Smooth muscle cell (in vitro differentiated cells): Measurements from ENCODE around the gene SPATA2L. TPM values are rescaled to one million over a fixed set of nuclear protein-coding genes. Genes with fewer than 3 reads are reported as not detected.
"Not testable (repeated sequence)": the region's sequence is repeated elsewhere in the genome, so short reads cannot be mapped to it uniquely, and the experiment has no call there.

Source experiments
- DNase-seq: peaks from one replicate; lab custom pipeline; 2025; ENCODE audit not compliant: unreplicated experiment; lab: John Stamatoyannopoulos, UW
- H2AFZ ChIP-seq: fragments of 200-600 bp; sonication (generic); 2 replicates; pipeline ENCODE4 v1.6.0; 2016; ENCODE audit warnings: antibody characterized with exemption, low read depth, mild to moderate bottlenecking
- H3F3A ChIP-seq: fragments of 200-600 bp; sonication (generic); 2 replicates; pipeline ENCODE4 v1.6.0; 2017; ENCODE audit warnings: antibody characterized with exemption, low read depth
- H3K27ac ChIP-seq: fragments of 200-600 bp; sonication (generic); 2 replicates; pipeline ENCODE4 v1.5.1; 2016; ENCODE audit warnings: low read depth, mild to moderate bottlenecking
- H3K27me3 ChIP-seq: fragments of 200-600 bp; sonication (generic); 2 replicates; pipeline ENCODE4 v1.6.1; 2016; ENCODE audit warnings: low read depth, mild to moderate bottlenecking
- H3K36me3 ChIP-seq: fragments of 200-600 bp; sonication (generic); 2 replicates; pipeline ENCODE4 v1.5.1; 2016; ENCODE audit warnings: low read depth
- H3K4me1 ChIP-seq: fragments of 200-600 bp; sonication (generic); 2 replicates; pipeline ENCODE4 v1.5.1; 2016; ENCODE audit warnings: low read depth
- H3K4me2 ChIP-seq: fragments of 200-600 bp; sonication (generic); 2 replicates; pipeline ENCODE4 v1.6.0; 2016; ENCODE audit warnings: mild to moderate bottlenecking
- H3K4me3 ChIP-seq: fragments of 200-600 bp; sonication (generic); 2 replicates; pipeline ENCODE4 v1.5.1; 2016; ENCODE audit warnings: mild to moderate bottlenecking
- H3K79me2 ChIP-seq: fragments of 200-600 bp; sonication (generic); 2 replicates; pipeline ENCODE4 v1.6.0; 2016; ENCODE audit warnings: low read depth, mild to moderate bottlenecking
- H3K9ac ChIP-seq: fragments of 200-600 bp; sonication (generic); 2 replicates; pipeline ENCODE4 v1.6.0; 2016; ENCODE audit warnings: low read depth
- H3K9me3 ChIP-seq: fragments of 200-600 bp; sonication (generic); replicated peaks from 2 replicates; pipeline ENCODE4 v1.5.1; 2016; ENCODE audit warnings: low read depth
- H4K20me1 ChIP-seq: fragments of 200-600 bp; sonication (generic); 2 replicates; pipeline ENCODE4 v1.6.0; 2016; ENCODE audit warnings: low read depth
- CTCF ChIP-seq: fragments of 200-600 bp; sonication (generic); IDR thresholded peaks from 2 replicates; pipeline ENCODE4 v1.5.1; 2017; ENCODE audit warnings: borderline replicate concordance, mild to moderate bottlenecking, antibody characterized with exemption; ENCODE audit not compliant: insufficient read depth, poor library complexity, severe bottlenecking
- WGBS: methylation state at CpG from one replicate; pipeline ENCODE4 v1.1.7; 2016; ENCODE audit warnings: low lambda C conversion rate; 5-methylcytosine and 5-hydroxymethylcytosine counted together
- polyA plus RNA-seq: library from polyadenylated mRNA; unstranded; fragments of >200 nt; fragmentation: Nextera tagmentation; extraction: Ambion mirVana; gene quantifications from 2 replicates; pipeline ENCODE4 v1.2.1, GENCODE V29; 2016
- total RNA-seq: library from RNA; depleted of rRNA; stranded (reverse); fragments of >200 nt; gene quantifications from 2 replicates; pipeline ENCODE4 v1.2.3, GENCODE V29; 2014

The SPATA2L gene
- total and polyA plus RNA-seq, 2 experiments from 2014 or later, result 7.8 to 14.1 TPM

GRCh38 chr16:89693289-89693731 is 8.2 kb downstream of the SPATA2L start:
- 98% methylated on average over 11 of the region's 11 CpGs for WGBS
- no peak for TF ChIP-seq CTCF
- Histone ChIP-seq H4K20me1 (no peaks in the 10 kb centered on the region), H3K4me2 (no peak overlapping the region), H3K9me3 (no peaks in the 10 kb centered on the region), H3K9ac (no peak overlapping the region), H3F3A (no peaks in the 10 kb centered on the region), H3K79me2 (peaks cover 11% of the 10 kb centered on the region), H2AFZ (no peak overlapping the region), H3K4me1 (no peaks in the 10 kb centered on the region), H3K36me3 (no peaks in the 10 kb centered on the region), H3K27ac (no peak overlapping the region), H3K4me3 (no peak overlapping the region), H3K27me3 (no peaks in the 10 kb centered on the region)
- no peak for DNase-seq

- Histone ChIP-seq H4K20me1 (no peaks in the 10 kb centered on the region), H2AFZ (no peak overlapping the region), H3K4me1 (peaks cover 7% of the 10 kb centered on the region), H3K27me3 (no peaks in the 10 kb centered on the region), H3K9me3 (no peaks in the 10 kb centered on the region), H3K27ac (no peak overlapping the region), H3K4me2 (no peak overlapping the region), H3K79me2 (peaks cover 19% of the 10 kb centered on the region), H3K4me3 (no peak overlapping the region), H3F3A (no peaks in the 10 kb centered on the region), H3K36me3 (no peaks in the 10 kb centered on the region), H3K9ac (no peak overlapping the region)
- 97% methylated on average over 12 of the region's 13 CpGs for WGBS
- TF ChIP-seq CTCF, result no peak
- no peak for DNase-seq
These were observed 9.4 kb downstream of the SPATA2L start for GRCh38 chr16:89691986-89692569.

GRCh38 chr16:89691231-89691985 is 10.1 kb downstream of the SPATA2L start:
- Histone ChIP-seq H3K9me3 (no peaks in the 10 kb centered on the region), H3K27me3 (no peaks in the 10 kb centered on the region), H3K9ac (no peak overlapping the region), H3K4me1 (peaks cover 8% of the 10 kb centered on the region), H3K4me3 (no peak overlapping the region), H3F3A (no peaks in the 10 kb centered on the region), H3K36me3 (no peaks in the 10 kb centered on the region), H3K79me2 (peaks cover 19% of the 10 kb centered on the region), H3K27ac (no peak overlapping the region), H2AFZ (no peak overlapping the region), H4K20me1 (no peaks in the 10 kb centered on the region), H3K4me2 (no peak overlapping the region)
- DNase-seq, result no peak
- TF ChIP-seq CTCF, result no peak
- WGBS, result 98% methylated on average over 21 of the region's 21 CpGs

GRCh38 chr16:89690392-89690901 is 11.1 kb downstream of the SPATA2L start:
- Histone ChIP-seq H3K27ac (no peak overlapping the region), H2AFZ (no peak overlapping the region), H3K4me2 (no peak overlapping the region), H3K27me3 (no peaks in the 10 kb centered on the region), H3K4me3 (no peak overlapping the region), H3K4me1 (peaks cover 8% of the 10 kb centered on the region), H3F3A (no peaks in the 10 kb centered on the region), H3K79me2 (peaks cover 19% of the 10 kb centered on the region), H4K20me1 (no peaks in the 10 kb centered on the region), H3K9ac (no peak overlapping the region), H3K36me3 (no peaks in the 10 kb centered on the region), H3K9me3 (no peaks in the 10 kb centered on the region)
- WGBS, result 94% methylated on average over 16 of the region's 16 CpGs
- no peak for DNase-seq
- no peak for TF ChIP-seq CTCF

- 94% methylated on average over 4 of the region's 4 CpGs for WGBS
- DNase-seq, H3K9ac ChIP-seq, H3K4me3 ChIP-seq, H3K4me1 ChIP-seq, H2AFZ ChIP-seq, H3K36me3 ChIP-seq, H3F3A ChIP-seq, H4K20me1 ChIP-seq, H3K27ac ChIP-seq, H3K9me3 ChIP-seq, H3K4me2 ChIP-seq, H3K27me3 ChIP-seq: not testable (repeated sequence)
- H3K79me2 ChIP-seq, result peaks cover 19% of the 10 kb centered on the region
These were observed 11.9 kb downstream of the SPATA2L start for GRCh38 chr16:89689621-89690020.
